Measurements from ENCODE around the gene LYZL2.
"Not testable (repeated sequence)": the region's sequence is repeated elsewhere in the genome, so short reads cannot be mapped to it uniquely, and the experiment has no call there.

Gene LYZL2

GRCh38 chr10:30637881-30638467 is 8.4 kb upstream of the LYZL2 start:
- no peak for DNase-seq

- no peak for DNase-seq
Observed at GRCh38 chr10:30631188-30631587, 1.6 kb upstream of the LYZL2 start.

- DNase-seq: no peak
Observed at GRCh38 chr10:30630571-30630970, 1.0 kb upstream of the LYZL2 start.

GRCh38 chr10:30628576-30628975 is 977 bp downstream of the LYZL2 start:
- DNase-seq: not testable (repeated sequence)

- not testable (repeated sequence) for DNase-seq
Observed at GRCh38 chr10:30626837-30627236, 2.7 kb downstream of the LYZL2 start.

- not testable (repeated sequence) for DNase-seq
Observed at GRCh38 chr10:30626196-30626595, 3.4 kb downstream of the LYZL2 start.

- DNase-seq: no peak
Observed at GRCh38 chr10:30625080-30625479, 4.5 kb downstream of the LYZL2 start.

GRCh38 chr10:30619966-30620365 is 9.6 kb downstream of the LYZL2 start:
- no peak for DNase-seq

- DNase-seq: no peak
Observed at GRCh38 chr10:30617070-30617469, 12.5 kb downstream of the LYZL2 start.

GRCh38 chr10:30611041-30611440 is 18.5 kb downstream of the LYZL2 start:
- DNase-seq: not testable (repeated sequence)

- DNase-seq: no peak
Observed at GRCh38 chr10:30607814-30608213, 21.7 kb downstream of the LYZL2 start.

- DNase-seq: no peak
Observed at GRCh38 chr10:30606313-30606712, 23.2 kb downstream of the LYZL2 start.

- DNase-seq: not testable (repeated sequence)
Observed at GRCh38 chr10:30605341-30606121, 24.0 kb downstream of the LYZL2 start.

- no peak for DNase-seq
Observed at GRCh38 chr10:30603589-30603988, 26.0 kb downstream of the LYZL2 start.

GRCh38 chr10:30602747-30603146 is 26.8 kb downstream of the LYZL2 start:
- DNase-seq: no peak

- no peak for DNase-seq
Observed at GRCh38 chr10:30600005-30600404, 29.5 kb downstream of the LYZL2 start.

- DNase-seq: no peak
Observed at GRCh38 chr10:30598105-30598776, 31.3 kb downstream of the LYZL2 start.

- DNase-seq: not testable (repeated sequence)
Observed at GRCh38 chr10:30597433-30597824, 32.1 kb downstream of the LYZL2 start.

- DNase-seq: not testable (repeated sequence)
Observed at GRCh38 chr10:30596493-30597432, 32.8 kb downstream of the LYZL2 start.

- no peak for DNase-seq
Observed at GRCh38 chr10:30596013-30596412, 33.5 kb downstream of the LYZL2 start.

- no peak for DNase-seq
Observed at GRCh38 chr10:30594077-30594476, 35.5 kb downstream of the LYZL2 start.

- not testable (repeated sequence) for DNase-seq
Observed at GRCh38 chr10:30592770-30593169, 36.8 kb downstream of the LYZL2 start.

- peak; percentile 5 for DNase-seq
Observed at GRCh38 chr10:30591249-30591670, 38.3 kb downstream of the LYZL2 start.

Data from stimulated activated CD4-positive, alpha-beta T cell treated with anti-CD3 and anti-CD28 coated beads, Interleukin-4, amount 100 ng/mL, for 1 hour (primary cell).